Osteocyte (in vitro differentiated cells): Measurements from ENCODE around the gene TSFM. TPM values are rescaled to one million over a fixed set of nuclear protein-coding genes. Genes with fewer than 3 reads are reported as not detected.

ENCODE experiments used
- DNase-seq: peaks from one replicate; pipeline ENCODE4 v3.0.0; 2021; ENCODE audit warnings: mixed read lengths; ENCODE audit not compliant: unreplicated experiment; ENCODE audit errors: extremely low spot score
- H3K27ac Mint-ChIP-seq: one replicate; pipeline ENCODE4 v1.8.0; 2021; ENCODE audit warnings: mild to moderate bottlenecking, mixed read lengths; ENCODE audit not compliant: unreplicated experiment
- H3K27me3 Mint-ChIP-seq: one replicate; pipeline ENCODE4 v1.8.0; 2021; ENCODE audit warnings: mixed read lengths; ENCODE audit not compliant: unreplicated experiment
- H3K36me3 Mint-ChIP-seq: one replicate; pipeline ENCODE4 v1.8.0; 2021; ENCODE audit warnings: mixed read lengths; ENCODE audit not compliant: unreplicated experiment
- H3K4me1 Mint-ChIP-seq: one replicate; pipeline ENCODE4 v1.8.0; 2021; ENCODE audit warnings: mixed read lengths; ENCODE audit not compliant: unreplicated experiment
- H3K4me3 Mint-ChIP-seq: one replicate; pipeline ENCODE4 v1.8.0; 2021; ENCODE audit warnings: mild to moderate bottlenecking, moderate library complexity, mixed read lengths; ENCODE audit not compliant: unreplicated experiment
- H3K9me3 Mint-ChIP-seq: one replicate; pipeline ENCODE4 v1.8.0; 2021; ENCODE audit warnings: mixed read lengths; ENCODE audit not compliant: unreplicated experiment
- CTCF ChIP-seq: fragments of 200-600 bp; sonication (generic); IDR thresholded peaks from 2 replicates; pipeline ENCODE4 v1.5.0; 2021; ENCODE audit warnings: antibody characterized with exemption, mild to moderate bottlenecking, moderate library complexity
- total RNA-seq: library from RNA; stranded (reverse); gene quantifications from 2 replicates; pipeline ENCODE4 v1.2.1, GENCODE V29; 2021

The TSFM gene
- total RNA-seq, 1 donor from 2014 or later = 28.5 TPM

GRCh38 chr12:57758552-57759359, 23.8 kb upstream of the TSFM start:
- Mint-ChIP-seq H3K4me3 (no peak overlapping the region), H3K9me3 (no peaks in the 10 kb centered on the region), H3K27me3 (peaks cover 9% of the 10 kb centered on the region), H3K27ac (no peak overlapping the region), H3K36me3 (peaks cover 11% of the 10 kb centered on the region), H3K4me1 (peaks cover 18% of the 10 kb centered on the region)
- no peak for TF ChIP-seq CTCF
- no peak for DNase-seq

GRCh38 chr12:57759360-57759980, 23.1 kb upstream of the TSFM start:
- H3K27ac Mint-ChIP-seq = no peak overlapping the region
- no peak for DNase-seq
- H3K4me3 Mint-ChIP-seq = no peak overlapping the region
- no peaks in the 10 kb centered on the region for H3K9me3 Mint-ChIP-seq
- H3K27me3 Mint-ChIP-seq = peaks cover 16% of the 10 kb centered on the region
- peaks cover 16% of the 10 kb centered on the region for H3K4me1 Mint-ChIP-seq
- TF ChIP-seq CTCF = peak; percentile 49
- H3K36me3 Mint-ChIP-seq = peaks cover 11% of the 10 kb centered on the region

- Mint-ChIP-seq H3K9me3 (no peaks in the 10 kb centered on the region), H3K36me3 (peaks cover 11% of the 10 kb centered on the region), H3K4me1 (peaks cover 18% of the 10 kb centered on the region), H3K4me3 (no peak overlapping the region), H3K27ac (no peak overlapping the region), H3K27me3 (peaks cover 25% of the 10 kb centered on the region)
- no peak for DNase-seq
- no peak for TF ChIP-seq CTCF
Observed at GRCh38 chr12:57760347-57760982, 22.1 kb upstream of the TSFM start.

DNA sequence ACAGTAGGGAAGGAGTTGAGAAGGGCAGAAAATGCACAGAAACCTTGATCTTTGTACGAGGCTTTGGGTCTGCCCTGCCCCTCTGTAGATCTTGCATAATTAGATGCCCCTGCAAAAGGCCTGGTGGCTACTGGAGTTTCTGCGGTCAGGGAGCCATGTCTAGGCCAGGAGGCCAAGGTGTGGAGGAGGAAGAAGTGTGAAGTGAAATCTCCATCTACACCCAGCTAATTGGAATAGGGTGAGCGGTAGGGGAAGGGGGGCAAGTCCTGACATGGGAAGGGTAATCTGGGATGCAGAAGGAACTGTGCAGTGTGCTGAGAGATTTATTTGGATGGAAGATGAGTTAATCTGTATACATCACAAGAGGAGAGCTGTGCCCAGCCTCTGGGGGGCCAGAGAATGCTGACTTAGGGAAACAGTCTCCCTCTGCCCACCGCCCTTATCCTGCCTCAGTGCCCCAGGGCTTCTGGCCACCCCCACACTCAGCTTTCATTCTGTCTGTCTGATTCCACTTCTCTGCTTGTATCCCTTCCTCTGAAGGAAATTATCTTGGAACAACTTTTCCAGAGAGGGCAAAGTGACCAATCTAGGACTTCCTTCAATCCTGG, 21.1 kb upstream of the TSFM start:
- DNase-seq = no peak
- Mint-ChIP-seq H3K4me3 (no peak overlapping the region), H3K27me3 (peaks cover 31% of the 10 kb centered on the region), H3K27ac (no peak overlapping the region), H3K4me1 (peaks cover 21% of the 10 kb centered on the region), H3K9me3 (no peaks in the 10 kb centered on the region), H3K36me3 (peaks cover 11% of the 10 kb centered on the region)
- TF ChIP-seq CTCF = no peak

DNA sequence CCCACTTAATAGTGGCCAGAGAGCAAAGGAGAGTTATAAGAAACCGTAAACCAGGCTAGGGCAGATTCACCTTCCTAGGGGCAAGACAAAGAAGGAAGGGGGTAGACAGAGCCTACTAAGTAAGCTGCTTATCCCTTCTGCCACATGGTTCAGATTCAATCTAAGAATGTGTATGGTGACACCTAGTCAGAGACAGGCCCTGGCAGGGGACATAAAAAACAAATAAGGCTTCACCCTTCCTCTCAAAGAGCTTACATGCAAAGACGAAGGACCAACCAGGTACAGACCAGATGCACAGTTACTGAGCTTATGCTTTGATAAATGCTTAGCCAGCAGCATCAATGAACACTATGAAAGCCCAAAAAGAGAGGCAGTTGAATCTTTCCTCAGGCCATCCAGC, 20.1 kb upstream of the TSFM start:
- Mint-ChIP-seq H3K36me3 (peaks cover 11% of the 10 kb centered on the region), H3K4me3 (no peak overlapping the region), H3K9me3 (no peaks in the 10 kb centered on the region), H3K27me3 (peaks cover 33% of the 10 kb centered on the region), H3K4me1 (peaks cover 21% of the 10 kb centered on the region), H3K27ac (no peak overlapping the region)
- no peak for DNase-seq
- TF ChIP-seq CTCF = no peak
